Suprapubic skin (tissue), 4 donors: Measurements from ENCODE around the gene NR6A1. TPM values are rescaled to one million over a fixed set of nuclear protein-coding genes. Genes with fewer than 3 reads are reported as not detected.

ENCODE experiments used
- DNase-seq, 2 donors: peaks; one replicate each; pipeline ENCODE4 v3.0.0-alpha.2; 2019; ENCODE audit warnings: low spot score in 2 of 2
- H3K27ac ChIP-seq: fragments of 200-600 bp; sonication (generic); one replicate; pipeline ENCODE4 v1.5.1; 2019
- H3K27me3 ChIP-seq: fragments of 200-600 bp; sonication (generic); one replicate; pipeline ENCODE4 v1.5.1; 2019
- H3K36me3 ChIP-seq: fragments of 200-600 bp; sonication (generic); one replicate; pipeline ENCODE4 v1.5.1; 2019
- H3K4me1 ChIP-seq: fragments of 200-600 bp; sonication (generic); one replicate; pipeline ENCODE4 v1.5.1; 2019
- H3K4me3 ChIP-seq: fragments of 200-600 bp; sonication (generic); one replicate; pipeline ENCODE4 v1.5.1; 2019; ENCODE audit warnings: mild to moderate bottlenecking
- H3K9me3 ChIP-seq: fragments of 200-600 bp; sonication (generic); one replicate; pipeline ENCODE4 v1.5.1; 2019
- CTCF ChIP-seq, 2 donors: fragments of 200-600 bp in 1 of 2; fragments of 450-650 bp in 1 of 2; sonication (generic) in 1 of 2; IDR thresholded peaks; one replicate each; pipeline ENCODE4 v1.5.1; 2016 to 2019; ENCODE audit warnings: antibody characterized with exemption in 2 of 2, mild to moderate bottlenecking in 1 of 2, moderate library complexity in 1 of 2
- EP300 ChIP-seq: sonication (generic); formaldehyde crosslinking; IDR thresholded peaks from one replicate; pipeline ENCODE4 v1.6.1; 2017; ENCODE audit warnings: antibody characterized with exemption
- POLR2A ChIP-seq, 2 donors: fragments of 450-650 bp; IDR thresholded peaks; one replicate each; pipeline ENCODE4 v1.6.1; 2017; ENCODE audit warnings: antibody characterized with exemption in 2 of 2, mild to moderate bottlenecking in 2 of 2, moderate library complexity in 2 of 2
- POLR2AphosphoS5 ChIP-seq, 3 donors: sonication (generic); formaldehyde crosslinking; IDR thresholded peaks; one replicate each; pipeline ENCODE4 v1.6.1; 2017; ENCODE audit warnings: antibody characterized with exemption in 3 of 3
- WGBS: methylation state at CpG from one replicate; pipeline ENCODE4 v1.1.5; 2018; 5-methylcytosine and 5-hydroxymethylcytosine counted together
- total RNA-seq, 4 donors: library from RNA; depleted of rRNA; stranded (reverse); fragments of >200 nt; gene quantifications; one replicate each; pipeline ENCODE4 v1.1.0, GENCODE V29; 2016

Gene NR6A1
- total RNA-seq, 4 donors from 2014 or later, result 6.5 to 10.1 (median 6.8) TPM

- Histone ChIP-seq H3K4me3 (no peak overlapping the region), H3K4me1 (peaks cover 13% of the 10 kb centered on the region), H3K27me3 (no peaks in the 10 kb centered on the region), H3K27ac (no peak overlapping the region), H3K9me3 (no peaks in the 10 kb centered on the region), H3K36me3 (no peaks in the 10 kb centered on the region)
- TF ChIP-seq CTCF (IDR thresholded peaks at IDR 0.05) (no peak), POLR2A (IDR thresholded peaks at IDR 0.05) (no peak)
- 100% methylated on average over 2 of the region's 2 CpGs for whole genome bisulfite sequencing
- DNase-seq, result no peak
These were observed 40.3 kb downstream of the NR6A1 start for GRCh38 chr9:124730772-124731171.

- 72% methylated on average over 1 of the region's 1 CpG for WGBS
These were observed 44.2 kb downstream of the NR6A1 start for GRCh38 chr9:124726886-124727285.

GRCh38 chr9:124725068-124725452 is 46.1 kb downstream of the NR6A1 start:
- Histone ChIP-seq H3K4me3 (no peak overlapping the region), H3K36me3 (no peaks in the 10 kb centered on the region), H3K27me3 (no peaks in the 10 kb centered on the region), H3K9me3 (no peaks in the 10 kb centered on the region), H3K27ac (no peak overlapping the region), H3K4me1 (peaks cover 12% of the 10 kb centered on the region)
- TF ChIP-seq CTCF (IDR thresholded peaks at IDR 0.05) (no peak), POLR2A (IDR thresholded peaks at IDR 0.05) (no peak), EP300 (no peak), POLR2AphosphoS5 (IDR thresholded peaks at IDR 0.05) (no peak)
- DNase-seq, result no peak
- 76% methylated on average over 5 of the region's 5 CpGs for WGBS

More at GRCh38 chr9:124726886-124727285, 44.2 kb downstream of the NR6A1 start:
- no peak for TF ChIP-seq EP300
- TF ChIP-seq CTCF (IDR thresholded peaks at IDR 0.05), result no peak
- no peak for TF ChIP-seq POLR2A (IDR thresholded peaks at IDR 0.05)
- TF ChIP-seq POLR2AphosphoS5 (IDR thresholded peaks at IDR 0.05), result no peak
- no peaks in the 10 kb centered on the region for H3K9me3 ChIP-seq
- no peaks in the 10 kb centered on the region for H3K27me3 ChIP-seq
- no peaks in the 10 kb centered on the region for H3K36me3 ChIP-seq
- H3K27ac ChIP-seq, result no peak overlapping the region
- no peak overlapping the region for H3K4me3 ChIP-seq
- H3K4me1 ChIP-seq, result peaks cover 12% of the 10 kb centered on the region
- no peak for DNase-seq

GRCh38 chr9:124724415-124725067 is 46.6 kb downstream of the NR6A1 start:
- H3K27me3 ChIP-seq, result no peaks in the 10 kb centered on the region
- TF ChIP-seq EP300, result no peak
- no peak for TF ChIP-seq POLR2A (IDR thresholded peaks at IDR 0.05)
- no peak for TF ChIP-seq CTCF (IDR thresholded peaks at IDR 0.05)
- TF ChIP-seq POLR2AphosphoS5 (IDR thresholded peaks at IDR 0.05), result no peak
- H3K4me1 ChIP-seq, result peaks cover 12% of the 10 kb centered on the region
- DNase-seq, result no peak
- no peaks in the 10 kb centered on the region for H3K9me3 ChIP-seq
- H3K36me3 ChIP-seq, result no peaks in the 10 kb centered on the region
- no peak overlapping the region for H3K27ac ChIP-seq
- WGBS, result 54% methylated on average over 3 of the region's 3 CpGs
- H3K4me3 ChIP-seq, result no peak overlapping the region

- 72% methylated on average over 2 of the region's 2 CpGs for WGBS
These were observed 47.8 kb downstream of the NR6A1 start for GRCh38 chr9:124723352-124723751.

More at GRCh38 chr9:124723352-124723751, 47.8 kb downstream of the NR6A1 start:
- H3K36me3 ChIP-seq, result no peaks in the 10 kb centered on the region
- TF ChIP-seq POLR2AphosphoS5 (IDR thresholded peaks at IDR 0.05) (no peak), POLR2A (IDR thresholded peaks at IDR 0.05) (no peak), EP300 (no peak), CTCF (IDR thresholded peaks at IDR 0.05) (no peak)
- no peaks in the 10 kb centered on the region for H3K9me3 ChIP-seq
- H3K27ac ChIP-seq, result no peak overlapping the region
- no peak overlapping the region for H3K4me3 ChIP-seq
- peaks cover 12% of the 10 kb centered on the region for H3K4me1 ChIP-seq
- no peak for DNase-seq
- no peaks in the 10 kb centered on the region for H3K27me3 ChIP-seq
